Inflammatory macrophage treated with lipopolysaccharide for 4 hours (primary cell): ENCODE data around the gene FERMT2.

Source experiments
- DNase-seq: peaks from one replicate; pipeline ENCODE4 v3.0.0-alpha.2; 2020

FERMT2 gene, protein sequence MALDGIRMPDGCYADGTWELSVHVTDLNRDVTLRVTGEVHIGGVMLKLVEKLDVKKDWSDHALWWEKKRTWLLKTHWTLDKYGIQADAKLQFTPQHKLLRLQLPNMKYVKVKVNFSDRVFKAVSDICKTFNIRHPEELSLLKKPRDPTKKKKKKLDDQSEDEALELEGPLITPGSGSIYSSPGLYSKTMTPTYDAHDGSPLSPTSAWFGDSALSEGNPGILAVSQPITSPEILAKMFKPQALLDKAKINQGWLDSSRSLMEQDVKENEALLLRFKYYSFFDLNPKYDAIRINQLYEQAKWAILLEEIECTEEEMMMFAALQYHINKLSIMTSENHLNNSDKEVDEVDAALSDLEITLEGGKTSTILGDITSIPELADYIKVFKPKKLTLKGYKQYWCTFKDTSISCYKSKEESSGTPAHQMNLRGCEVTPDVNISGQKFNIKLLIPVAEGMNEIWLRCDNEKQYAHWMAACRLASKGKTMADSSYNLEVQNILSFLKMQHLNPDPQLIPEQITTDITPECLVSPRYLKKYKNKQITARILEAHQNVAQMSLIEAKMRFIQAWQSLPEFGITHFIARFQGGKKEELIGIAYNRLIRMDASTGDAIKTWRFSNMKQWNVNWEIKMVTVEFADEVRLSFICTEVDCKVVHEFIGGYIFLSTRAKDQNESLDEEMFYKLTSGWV

DNA sequence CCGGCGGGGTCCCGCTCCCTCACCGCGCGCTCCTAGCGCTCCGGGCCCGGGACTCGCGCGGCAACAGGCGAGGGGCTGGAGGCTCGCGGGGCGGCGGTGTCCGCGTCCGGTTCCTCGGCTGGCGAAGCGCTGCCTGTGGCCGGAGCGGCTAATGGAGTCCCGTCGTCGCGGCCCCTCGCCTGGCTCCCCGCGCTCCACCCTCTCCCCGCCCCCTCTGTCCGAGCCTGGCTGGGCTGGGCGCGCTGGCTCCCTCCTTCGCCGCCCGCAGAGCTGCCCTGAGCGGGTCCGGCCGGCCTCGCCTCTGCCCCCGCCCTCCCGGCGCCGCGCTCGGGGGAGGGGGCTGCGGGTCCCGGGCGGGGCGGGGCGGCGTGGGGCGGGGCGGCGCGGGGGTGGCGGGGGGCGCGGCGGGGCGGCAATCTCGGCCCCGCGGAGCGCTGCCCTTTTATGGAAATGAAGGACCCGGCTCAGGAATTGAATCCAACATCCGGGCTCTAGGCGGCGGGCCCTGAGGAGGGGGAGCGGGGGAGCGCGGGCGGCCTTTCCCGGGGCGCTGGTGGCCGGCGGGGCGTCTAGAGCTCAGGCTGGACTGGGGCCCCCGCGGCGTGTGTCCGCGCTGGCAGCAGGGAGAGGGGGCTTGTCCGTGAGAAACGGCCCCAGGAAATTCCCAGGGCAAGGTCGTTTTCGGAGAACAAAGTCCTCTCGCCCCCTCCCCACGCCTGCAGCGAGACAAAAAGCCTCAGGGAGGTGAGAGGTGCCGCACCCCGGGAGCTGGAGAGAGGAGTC is at the start of gene FERMT2:
Gene FERMT2, minus strand, starts transcription at position 153 of the 783 bp plus-strand sequence. CDS start 482 bp downstream, outside the sequence.
- peak; percentile 5 for DNase-seq

DNA sequence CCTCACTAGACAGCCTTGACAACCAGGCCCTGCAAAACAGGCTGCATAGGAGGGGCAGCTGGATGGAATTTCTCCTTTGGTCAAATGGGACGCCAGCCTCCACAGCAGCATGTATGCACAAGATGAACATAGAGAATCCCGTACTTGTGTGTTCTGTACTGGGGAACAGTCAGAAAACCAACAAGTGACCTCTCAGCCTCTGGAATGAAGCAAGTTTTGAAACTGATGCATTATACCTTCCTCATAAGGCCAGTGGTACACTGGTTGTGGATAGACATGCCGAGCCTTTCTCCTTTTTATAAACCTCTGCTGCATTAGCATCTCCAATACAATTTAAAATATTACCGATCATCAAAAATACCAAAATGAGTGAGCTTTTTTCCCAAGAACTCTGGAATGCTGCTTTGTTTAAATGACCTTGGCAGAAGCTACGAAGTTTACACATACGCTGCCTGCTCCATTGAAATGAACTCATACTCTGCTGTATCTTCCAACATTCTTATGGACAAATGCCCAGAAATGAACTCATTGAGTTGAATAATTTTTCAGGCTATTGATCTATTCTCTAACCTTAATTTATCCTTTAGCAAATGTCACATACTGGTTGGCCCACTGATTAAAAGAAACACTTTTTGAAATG is 47.6 kb upstream of the FERMT2 start:
- no peak for DNase-seq

DNA sequence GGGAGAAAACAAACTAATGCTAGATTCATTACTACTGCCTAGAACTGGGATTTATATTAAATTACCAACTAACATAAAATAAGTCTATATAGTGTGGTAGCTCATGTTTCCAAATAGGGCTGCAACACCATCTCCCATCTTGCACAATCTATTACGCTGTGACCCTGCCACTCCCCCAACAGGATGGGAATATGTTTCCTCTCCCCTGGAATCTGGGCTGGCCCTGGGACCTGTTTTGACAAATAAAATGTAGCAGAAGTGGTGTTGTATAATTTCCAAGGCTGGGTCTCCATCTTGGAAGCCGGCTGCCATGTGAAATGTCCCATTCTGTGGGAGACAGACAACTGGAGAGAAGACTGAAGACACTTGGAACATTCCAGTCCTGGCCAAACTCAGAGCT is 45.6 kb upstream of the FERMT2 start:
- no peak for DNase-seq

DNA sequence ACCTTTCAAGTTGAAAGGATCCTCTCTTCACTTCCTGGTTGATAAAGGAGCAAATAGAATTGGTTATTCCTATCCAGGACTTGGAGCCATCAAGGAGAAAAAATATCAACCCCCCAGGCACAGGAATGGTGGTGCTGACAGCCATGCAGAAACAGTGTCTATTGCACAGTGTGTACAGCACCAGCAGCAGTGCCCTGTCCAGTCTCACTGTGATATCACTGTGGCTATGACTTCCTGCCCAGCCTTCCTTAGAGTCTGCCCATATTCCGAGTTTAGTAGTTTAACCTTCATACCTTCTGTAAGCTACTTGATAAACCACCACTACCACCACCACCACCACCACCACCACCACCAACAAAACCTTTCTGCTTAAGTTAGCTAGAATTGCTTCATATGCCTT is 45.1 kb upstream of the FERMT2 start:
- no peak for DNase-seq

DNA sequence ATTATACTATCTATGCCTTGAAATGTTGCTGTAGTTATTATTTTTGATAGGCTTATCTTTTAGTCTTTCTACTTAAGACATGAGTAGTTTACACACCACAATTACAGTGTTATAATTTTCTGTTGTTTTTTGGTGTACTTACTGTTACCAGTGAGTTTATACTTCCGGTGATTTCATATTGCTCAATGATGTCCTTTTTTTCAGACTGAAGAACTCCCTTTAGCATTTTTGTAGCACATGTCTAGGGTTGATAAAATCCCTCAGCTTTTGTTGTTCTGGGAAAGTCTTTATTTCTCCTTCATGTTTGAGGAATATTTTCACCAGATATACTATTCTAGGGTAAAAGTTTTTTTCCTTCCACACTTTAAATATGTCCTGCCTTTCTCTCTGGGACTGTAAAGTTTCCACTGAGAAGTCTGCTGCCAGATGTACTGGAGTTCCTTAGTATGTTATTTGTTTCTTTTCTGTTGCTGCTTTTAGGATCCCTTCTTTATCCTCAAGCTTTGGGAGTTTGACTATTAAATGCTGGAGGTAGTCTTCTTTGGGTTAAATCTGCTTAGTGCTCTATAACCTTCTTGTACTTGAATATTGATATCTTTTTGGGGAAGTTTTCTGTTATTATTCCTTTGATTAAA is 41.5 kb upstream of the FERMT2 start:
- DNase-seq, result no peak

DNA sequence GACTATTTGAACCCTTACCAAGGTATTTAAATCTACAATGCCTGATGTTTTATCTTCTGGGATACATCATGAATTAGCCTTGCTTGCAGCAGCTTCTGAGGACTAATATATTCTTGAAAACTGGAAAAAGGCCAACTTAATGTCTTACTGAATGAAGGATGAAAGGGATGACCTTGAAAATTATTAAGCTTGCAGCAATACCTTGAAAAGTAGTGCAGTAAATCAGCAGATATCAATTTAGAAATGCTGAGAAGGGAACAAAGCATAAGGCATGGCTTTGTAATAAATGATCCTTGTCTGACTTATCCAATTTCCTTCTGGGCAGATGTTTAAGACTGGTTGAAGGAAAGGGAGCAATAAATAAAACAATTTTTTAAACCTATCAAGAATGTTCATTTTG is 37.3 kb upstream of the FERMT2 start:
- no peak for DNase-seq

DNA sequence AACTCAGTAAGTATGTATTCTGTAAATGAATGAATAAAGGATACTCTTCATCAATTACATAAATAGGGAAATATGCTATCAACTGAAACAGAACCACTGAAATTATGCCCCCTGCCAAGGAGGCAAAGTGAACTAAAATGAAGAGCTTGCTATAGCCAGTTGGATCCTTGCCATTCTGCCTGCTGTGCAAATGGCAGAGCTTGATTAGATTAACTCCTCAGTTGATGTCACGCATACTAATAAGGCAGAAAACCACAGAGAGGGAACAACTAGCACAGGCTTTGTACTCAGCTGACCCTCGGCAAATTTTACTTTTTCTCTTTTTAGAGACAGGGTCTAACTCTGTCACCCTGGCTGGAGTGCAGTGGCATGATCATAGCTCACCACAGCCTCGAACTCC is 36.7 kb upstream of the FERMT2 start:
- DNase-seq, result no peak

DNA sequence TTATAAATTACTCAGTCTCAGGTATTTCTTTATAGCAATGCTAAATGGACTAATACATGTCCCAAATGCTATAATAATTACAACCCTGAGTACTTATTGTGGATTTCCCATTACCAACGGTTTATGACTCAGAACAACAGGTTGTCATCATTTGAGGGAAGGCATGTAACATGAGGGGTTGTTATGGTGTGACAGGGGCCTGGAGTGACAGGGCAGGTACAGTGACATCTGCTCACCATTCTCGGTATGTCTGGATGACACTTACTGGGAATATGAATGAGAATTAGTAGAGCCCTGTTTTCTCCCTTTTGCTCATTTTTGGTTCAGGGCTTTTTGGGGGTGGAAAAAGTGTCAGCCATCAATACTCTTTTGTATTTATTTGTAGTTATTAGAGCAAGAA is 36.2 kb upstream of the FERMT2 start:
- no peak for DNase-seq

DNA sequence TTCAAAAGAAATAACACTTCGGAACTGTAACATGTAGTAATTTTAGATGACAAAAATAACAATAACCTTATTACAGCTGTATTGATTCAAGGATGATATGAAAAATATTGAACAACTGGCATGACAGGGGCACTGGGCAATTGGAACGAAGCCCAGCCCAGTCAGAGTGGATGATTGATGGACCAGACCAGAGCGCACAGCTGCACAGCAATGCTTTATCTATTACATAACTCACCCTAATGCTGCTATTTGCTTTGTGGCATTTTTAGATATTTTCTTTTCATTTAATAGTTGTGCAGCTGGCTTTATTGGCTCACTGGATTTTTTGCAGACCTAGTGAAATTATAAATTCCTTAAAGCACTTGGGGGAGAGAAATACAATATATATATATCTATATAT is 26.9 kb upstream of the FERMT2 start:
- no peak for DNase-seq

DNA sequence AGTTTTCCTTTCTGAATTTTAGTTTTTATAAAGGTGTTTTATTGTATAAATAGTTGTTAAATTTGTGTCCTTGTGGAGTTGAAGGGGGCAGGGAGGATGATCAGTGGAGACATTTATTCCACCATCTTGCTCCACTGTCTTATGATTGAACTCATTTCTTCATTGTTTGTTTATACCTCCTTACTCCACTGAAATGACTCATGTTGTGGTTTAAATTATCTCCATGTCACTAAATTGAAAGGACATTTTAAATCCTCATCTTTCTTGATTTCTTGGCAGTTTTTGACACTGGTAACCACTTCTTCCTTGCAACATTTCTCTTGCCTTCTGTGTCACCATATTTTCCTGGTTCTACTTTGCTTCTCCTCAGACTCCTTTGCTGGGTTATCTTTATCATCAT is 23.6 kb upstream of the FERMT2 start:
- DNase-seq, result no peak

DNA sequence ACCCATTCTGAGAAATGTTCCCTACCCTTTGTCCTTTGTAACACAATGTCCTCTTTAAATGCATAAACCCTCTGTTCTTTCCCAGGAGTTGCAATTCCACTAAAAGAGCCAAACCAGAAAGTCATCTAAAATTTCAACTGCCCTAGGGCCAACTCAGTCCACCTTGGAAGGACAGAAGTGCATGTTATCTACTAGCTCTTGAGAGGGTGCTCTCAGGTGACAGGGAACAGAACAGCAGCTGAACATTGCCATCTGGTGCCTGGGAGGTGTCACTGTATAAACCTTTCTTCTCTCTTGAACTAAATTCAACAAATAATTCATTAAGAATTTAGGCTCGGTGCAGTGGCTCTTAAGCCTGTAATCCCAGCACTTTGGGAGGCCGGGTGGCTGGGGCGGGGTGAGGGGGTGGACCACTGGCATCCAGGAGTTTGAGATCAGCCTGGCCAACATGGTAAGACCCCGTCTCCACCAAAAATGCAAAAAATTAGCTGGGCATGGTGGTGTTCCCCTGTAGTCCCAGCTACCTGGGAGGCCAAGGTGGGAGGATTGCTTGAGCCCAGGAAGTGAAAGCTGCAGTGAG is 10.3 kb upstream of the FERMT2 start:
- peak; percentile 26 for DNase-seq

DNA sequence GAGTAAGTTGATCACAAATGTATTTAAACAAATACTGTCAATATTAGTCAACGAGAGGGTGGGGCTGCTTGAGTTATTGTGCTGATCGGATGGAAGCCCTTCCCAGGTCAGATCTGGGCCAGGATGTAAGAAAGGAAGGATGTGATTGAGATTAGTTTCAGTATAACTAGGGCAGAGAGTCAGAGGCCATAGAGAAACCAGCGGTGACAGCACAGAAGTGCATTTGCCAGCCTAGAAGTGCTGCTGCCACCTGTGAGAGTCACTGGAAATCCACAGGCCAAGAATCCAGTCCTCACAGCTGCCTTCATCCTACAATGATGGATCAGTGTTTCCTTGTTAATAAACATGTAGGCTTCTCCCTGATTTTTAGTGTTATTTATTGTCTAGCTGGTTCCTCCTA is 9.8 kb upstream of the FERMT2 start:
- DNase-seq, result no peak

DNA sequence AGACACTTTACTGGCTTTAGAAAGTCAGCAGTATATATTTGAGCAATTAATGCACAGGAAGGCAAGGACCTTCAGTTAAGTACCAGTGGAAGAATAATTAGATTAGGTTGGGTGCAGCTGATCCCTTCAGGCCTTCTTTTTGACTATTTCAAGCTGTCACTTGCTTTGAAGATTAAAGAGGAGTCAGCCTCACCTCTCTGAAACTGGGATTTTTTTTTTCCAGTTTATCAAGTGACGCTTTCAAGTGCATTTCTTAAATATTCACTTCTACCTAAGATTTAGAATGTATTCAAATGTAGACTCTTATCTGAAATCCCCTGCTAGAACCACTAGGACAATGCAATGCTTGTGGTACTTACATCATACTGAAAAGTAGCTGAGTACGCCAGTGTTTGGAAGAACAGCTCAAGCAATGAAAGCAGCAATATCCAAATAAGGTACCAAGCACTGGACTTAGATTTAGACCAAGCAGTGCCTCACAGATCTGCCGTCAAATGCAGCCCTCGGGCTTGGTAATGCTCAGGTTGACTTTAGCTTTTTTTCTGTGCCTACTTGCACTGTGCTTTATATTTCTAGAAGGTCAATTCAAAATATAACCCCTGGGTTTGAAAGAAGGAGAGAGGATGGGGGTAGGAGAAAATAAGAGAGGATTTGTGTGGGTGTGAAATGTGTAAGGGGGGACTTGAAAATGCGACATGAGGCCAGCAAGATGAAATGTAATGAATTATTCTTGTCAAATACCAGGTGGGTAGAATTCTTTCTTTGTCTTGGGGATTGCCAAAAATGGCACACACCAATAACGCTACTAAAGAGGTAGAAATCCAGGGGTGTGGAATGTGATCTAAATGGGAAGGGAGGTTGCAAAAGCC is 3.7 kb upstream of the FERMT2 start:
- no peak for DNase-seq

DNA sequence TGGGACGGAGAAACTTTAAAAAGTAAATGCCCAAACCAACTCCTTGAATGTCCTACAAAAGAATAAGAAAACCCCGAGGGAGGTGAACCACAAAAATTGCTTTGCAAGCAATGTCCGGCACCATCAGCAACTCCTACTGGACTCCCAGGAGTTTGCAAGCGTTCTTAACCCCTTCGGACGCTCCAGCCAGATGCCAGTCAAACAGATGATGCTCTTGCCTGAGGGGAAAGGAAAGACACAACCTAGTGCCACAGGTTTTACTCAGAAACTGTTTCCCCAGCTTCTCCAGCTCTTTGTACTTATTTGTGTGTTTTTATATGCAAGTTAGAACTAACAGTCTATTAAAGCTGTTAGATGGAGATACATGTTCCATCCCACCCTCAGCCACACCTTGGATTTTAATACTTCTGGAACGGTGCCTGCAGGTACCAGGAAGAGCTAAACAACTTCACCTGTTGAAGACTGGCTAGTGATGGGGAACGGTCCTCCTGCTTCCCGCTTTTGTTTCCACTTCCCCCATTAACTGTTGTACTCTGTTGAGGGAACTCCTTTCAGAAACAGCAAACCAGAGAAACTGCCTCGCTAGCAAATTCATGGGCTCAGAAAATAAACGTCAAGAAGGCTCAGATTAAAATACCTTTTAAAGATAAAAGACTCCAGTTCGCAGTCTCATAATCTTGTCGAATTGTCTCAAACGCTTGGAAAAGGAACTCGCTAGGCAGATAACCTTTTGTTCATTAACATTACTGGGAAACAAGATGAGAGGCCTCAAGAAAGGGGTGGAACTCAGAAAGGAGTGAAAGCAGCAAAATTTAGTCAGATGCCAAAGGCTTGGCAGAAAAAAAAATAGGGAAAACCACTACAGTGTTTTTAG is 1.1 kb upstream of the FERMT2 start:
- DNase-seq, result no peak

DNA sequence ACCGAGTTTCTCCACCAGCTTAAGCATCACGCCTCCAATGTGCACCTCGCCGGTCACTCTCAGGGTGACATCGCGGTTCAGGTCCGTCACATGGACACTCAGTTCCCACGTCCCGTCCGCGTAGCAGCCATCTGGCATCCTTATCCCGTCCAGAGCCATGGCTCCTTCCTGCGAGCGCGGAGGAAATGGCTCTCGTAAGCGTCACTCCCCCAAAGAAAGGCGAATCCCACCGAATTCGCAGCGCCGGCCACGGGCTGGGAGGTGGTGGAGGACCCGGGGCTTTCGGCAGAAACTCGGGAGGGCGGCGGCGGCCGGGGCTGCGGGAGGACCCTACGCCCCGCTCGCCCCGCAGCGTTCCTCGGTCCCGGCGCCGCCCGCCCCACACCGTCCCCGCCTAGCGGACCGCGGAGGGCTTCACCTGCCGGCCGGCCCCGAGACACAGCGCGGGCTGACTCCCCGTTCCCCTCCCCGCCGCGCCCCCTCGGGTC is 396 bp downstream of the FERMT2 start:
- no peak for DNase-seq

DNA sequence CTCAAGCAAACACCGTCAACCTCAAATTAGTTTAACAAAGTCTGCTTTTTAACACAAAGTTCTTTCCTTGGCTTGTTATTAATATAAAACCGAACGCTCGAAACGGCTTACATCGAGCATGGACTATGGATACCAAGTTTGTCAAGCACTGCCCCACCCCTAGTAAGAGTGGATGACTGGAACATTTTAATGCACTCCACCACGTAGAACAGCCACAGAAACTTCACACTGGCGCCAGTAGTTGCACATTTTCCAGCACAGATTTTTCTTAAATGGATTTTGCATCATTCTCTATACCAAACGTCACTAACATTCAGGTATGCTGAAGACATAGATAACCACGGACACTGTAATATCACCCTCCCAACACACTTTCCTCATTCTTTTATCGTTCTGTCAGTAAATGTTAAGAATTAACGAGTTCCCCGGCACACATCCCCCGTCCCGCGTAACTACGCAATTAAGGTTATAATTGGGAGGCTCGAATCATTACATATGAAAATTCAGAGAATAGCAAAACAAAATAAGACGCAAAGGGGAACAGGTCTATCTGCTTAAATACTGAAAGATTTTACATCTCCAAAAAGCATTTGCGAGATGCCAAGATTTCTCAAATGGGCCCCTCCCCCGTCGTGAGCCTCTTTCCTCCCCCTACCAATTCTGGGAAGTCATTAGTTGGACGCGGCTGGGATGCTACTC is 990 bp downstream of the FERMT2 start:
- no peak for DNase-seq

DNA sequence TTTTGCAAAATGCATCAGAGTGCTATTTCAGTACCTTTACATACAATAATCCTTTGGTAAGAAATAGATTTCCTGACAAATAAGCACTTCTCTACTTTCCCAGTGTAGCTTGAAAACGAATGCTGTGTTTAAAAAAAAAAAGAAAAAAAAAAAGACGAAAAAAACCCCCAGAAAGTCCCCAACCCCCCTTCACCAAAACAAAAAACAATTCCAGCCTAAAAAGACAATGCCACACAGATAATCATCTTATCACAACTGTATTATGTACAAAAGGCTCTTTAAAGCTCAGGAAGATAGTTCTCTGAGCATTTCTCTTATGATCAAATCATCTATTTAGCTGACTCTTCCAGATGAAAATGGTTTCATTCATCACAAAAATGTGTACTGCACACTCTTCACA is 1.6 kb downstream of the FERMT2 start:
- no peak for DNase-seq

DNA sequence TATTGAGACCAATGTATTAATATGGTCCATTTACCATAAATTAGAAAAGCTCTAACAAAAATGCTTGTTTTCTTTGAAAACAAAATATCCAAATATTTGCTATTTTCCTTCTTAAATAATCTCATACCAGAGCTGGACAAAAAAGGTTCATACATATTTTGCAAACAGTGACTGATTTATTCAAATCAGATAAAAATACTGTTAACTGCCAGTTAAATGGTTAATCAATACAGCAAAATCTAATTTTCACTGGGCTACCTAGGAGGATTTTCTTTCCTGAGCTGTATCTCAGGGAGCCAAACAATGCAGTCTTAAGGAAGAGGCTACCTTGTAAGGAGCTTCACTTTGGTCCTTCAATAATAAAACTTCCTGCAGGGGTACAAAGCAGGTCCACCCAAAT is 2.0 kb downstream of the FERMT2 start:
- no peak for DNase-seq

DNA sequence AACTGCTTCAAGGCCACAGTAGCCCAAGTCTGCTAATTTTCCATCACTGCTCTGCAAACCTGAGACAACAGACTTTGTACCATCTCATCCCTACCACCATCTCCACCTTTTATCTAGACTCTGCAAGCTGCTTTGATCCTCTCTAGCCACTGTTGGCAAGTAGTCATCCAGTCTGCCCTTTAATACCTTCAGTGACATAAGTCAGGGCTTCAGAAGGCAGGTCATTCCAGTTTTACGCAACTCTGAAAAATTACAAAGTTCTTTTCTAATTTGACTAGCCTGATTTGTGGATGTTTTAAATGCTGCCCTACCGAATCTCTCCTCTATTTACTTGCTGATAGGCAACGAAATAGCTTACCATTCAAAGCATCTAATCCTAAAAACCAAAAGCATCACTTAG is 2.8 kb downstream of the FERMT2 start:
- peak; percentile 29 for DNase-seq

DNA sequence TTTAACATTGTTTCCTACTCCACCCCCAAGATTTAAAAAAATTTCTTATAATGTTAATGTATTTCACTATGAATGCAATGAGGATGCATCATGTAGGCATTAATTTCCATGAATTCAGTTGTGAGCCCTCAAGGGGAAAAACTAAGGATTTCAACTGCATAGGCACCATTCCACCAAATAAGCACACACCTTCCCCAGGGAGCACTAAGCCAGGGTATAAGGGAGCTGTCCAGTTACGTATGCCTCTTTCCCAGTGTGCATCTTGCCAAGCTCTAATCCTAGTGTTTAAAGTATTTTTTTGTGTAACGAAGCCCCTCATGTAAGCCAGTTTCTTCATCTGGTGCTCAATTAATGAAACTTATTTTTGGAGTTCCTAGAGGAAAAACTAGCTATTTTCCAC is 6.6 kb downstream of the FERMT2 start:
- no peak for DNase-seq
